Karpas-422 (cell line): Measurements from ENCODE around the gene TMEM201. TPM values are rescaled to one million over a fixed set of nuclear protein-coding genes. Genes with fewer than 3 reads are reported as not detected.

Source experiments
- DNase-seq: peaks from one replicate; pipeline ENCODE4 v3.0.0-alpha.2; 2015
- H2AFZ ChIP-seq: fragments of 200-600 bp; sonication (generic); 2 replicates; pipeline ENCODE4 v1.6.1; 2014; ENCODE audit warnings: antibody characterized with exemption, low read length, mixed read lengths
- H3K27ac ChIP-seq: fragments of 200-600 bp; sonication (generic); 2 replicates; pipeline ENCODE4 v1.5.1; 2014; ENCODE audit warnings: mild to moderate bottlenecking, low read length, moderate library complexity
- H3K27me3 ChIP-seq: fragments of 200-600 bp; sonication (generic); 2 replicates; pipeline ENCODE4 v1.6.1; 2014; ENCODE audit warnings: low read length, mixed read lengths
- H3K36me3 ChIP-seq: fragments of 200-600 bp; sonication (generic); 2 replicates; pipeline ENCODE4 v1.6.1; 2014; ENCODE audit warnings: low read length, mixed read lengths; ENCODE audit not compliant: insufficient read depth
- H3K4me1 ChIP-seq: fragments of 200-600 bp; sonication (generic); 2 replicates; pipeline ENCODE4 v1.6.1; 2014; ENCODE audit warnings: mild to moderate bottlenecking, low read length, mixed read lengths
- H3K4me2 ChIP-seq: fragments of 200-600 bp; sonication (generic); 2 replicates; pipeline ENCODE4 v1.6.1; 2014; ENCODE audit warnings: low read length, low read depth, mild to moderate bottlenecking; ENCODE audit not compliant: poor library complexity, severe bottlenecking
- H3K4me3 ChIP-seq: fragments of 200-600 bp; sonication (generic); 2 replicates; pipeline ENCODE4 v1.5.1; 2014; ENCODE audit warnings: mild to moderate bottlenecking, antibody characterized with exemption, low read length, mixed read lengths
- H3K79me2 ChIP-seq: fragments of 200-600 bp; sonication (generic); 2 replicates; pipeline ENCODE4 v1.6.1; 2014; ENCODE audit warnings: mild to moderate bottlenecking, low read length, mixed read lengths
- H3K9ac ChIP-seq: fragments of 200-600 bp; sonication (generic); 2 replicates; pipeline ENCODE4 v1.6.0; 2014; ENCODE audit warnings: low read length
- H3K9me2 ChIP-seq: fragments of 200-600 bp; sonication (generic), shearing (Covaris generic); replicated peaks from 2 replicates; pipeline ENCODE4 v1.6.0; 2014; ENCODE audit warnings: mild to moderate bottlenecking, low read length, moderate library complexity; ENCODE audit not compliant: insufficient read depth
- H3K9me3 ChIP-seq: fragments of 300-700, 200-600 bp; sonication (generic); 2 replicates; pipeline ENCODE4 v1.6.1; 2014; ENCODE audit warnings: low read length, mixed read lengths
- H4K20me1 ChIP-seq: fragments of 200-600 bp; sonication (generic); 2 replicates; pipeline ENCODE4 v1.6.1; 2014; ENCODE audit warnings: mild to moderate bottlenecking, antibody characterized with exemption, low read length, low read depth; ENCODE audit not compliant: insufficient read depth
- total RNA-seq: library from RNA; depleted of rRNA; stranded (reverse); fragments of >200 nt; shearing (Covaris generic); gene quantifications from 2 replicates; pipeline ENCODE4 v1.2.3, GENCODE V29; 2014; ENCODE audit warnings: low replicate concordance

Gene TMEM201
- total RNA-seq, 1 experiment from 2014 or later, result 9.3 TPM

DNA sequence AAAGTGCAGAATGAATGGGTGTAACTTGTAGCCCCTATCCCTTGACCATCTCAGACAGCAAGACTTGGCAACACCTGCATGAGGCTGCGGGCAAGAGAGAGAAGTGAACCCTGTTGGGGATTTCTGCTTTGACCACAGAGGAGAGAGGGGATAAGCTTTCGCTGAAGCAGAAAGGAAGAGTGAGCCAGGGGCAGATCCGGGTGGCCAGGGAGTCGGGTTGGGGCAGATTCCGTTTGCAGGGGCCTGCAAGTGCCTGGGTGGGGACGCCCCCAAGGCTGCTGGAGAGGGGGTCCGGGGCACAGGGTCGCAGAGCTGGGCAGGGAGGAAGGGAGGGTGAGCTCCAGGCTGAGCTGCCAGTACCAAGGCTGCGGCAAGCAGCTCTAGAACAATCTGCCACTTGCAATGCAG lies 37.5 kb downstream of the TMEM201 start:
- H3K27ac ChIP-seq, result no peak overlapping the region
- no peaks in the 10 kb centered on the region for H3K79me2 ChIP-seq
- no peak for DNase-seq
- peak overlapping the region; percentile 81 for H3K4me2 ChIP-seq
- H4K20me1 ChIP-seq, result no peaks in the 10 kb centered on the region
- H3K9ac ChIP-seq, result peak overlapping the region; percentile 69
- H2AFZ ChIP-seq, result no peak overlapping the region
- H3K27me3 ChIP-seq, result no peaks in the 10 kb centered on the region
- peaks cover 36% of the 10 kb centered on the region for H3K4me1 ChIP-seq
- no peaks in the 10 kb centered on the region for H3K9me3 ChIP-seq
- peak overlapping the region; percentile 71; the same call in 1 of the 2 replicates for H3K4me3 ChIP-seq
- no peaks in the 10 kb centered on the region for H3K9me2 ChIP-seq
- H3K36me3 ChIP-seq, result no peaks in the 10 kb centered on the region

DNA sequence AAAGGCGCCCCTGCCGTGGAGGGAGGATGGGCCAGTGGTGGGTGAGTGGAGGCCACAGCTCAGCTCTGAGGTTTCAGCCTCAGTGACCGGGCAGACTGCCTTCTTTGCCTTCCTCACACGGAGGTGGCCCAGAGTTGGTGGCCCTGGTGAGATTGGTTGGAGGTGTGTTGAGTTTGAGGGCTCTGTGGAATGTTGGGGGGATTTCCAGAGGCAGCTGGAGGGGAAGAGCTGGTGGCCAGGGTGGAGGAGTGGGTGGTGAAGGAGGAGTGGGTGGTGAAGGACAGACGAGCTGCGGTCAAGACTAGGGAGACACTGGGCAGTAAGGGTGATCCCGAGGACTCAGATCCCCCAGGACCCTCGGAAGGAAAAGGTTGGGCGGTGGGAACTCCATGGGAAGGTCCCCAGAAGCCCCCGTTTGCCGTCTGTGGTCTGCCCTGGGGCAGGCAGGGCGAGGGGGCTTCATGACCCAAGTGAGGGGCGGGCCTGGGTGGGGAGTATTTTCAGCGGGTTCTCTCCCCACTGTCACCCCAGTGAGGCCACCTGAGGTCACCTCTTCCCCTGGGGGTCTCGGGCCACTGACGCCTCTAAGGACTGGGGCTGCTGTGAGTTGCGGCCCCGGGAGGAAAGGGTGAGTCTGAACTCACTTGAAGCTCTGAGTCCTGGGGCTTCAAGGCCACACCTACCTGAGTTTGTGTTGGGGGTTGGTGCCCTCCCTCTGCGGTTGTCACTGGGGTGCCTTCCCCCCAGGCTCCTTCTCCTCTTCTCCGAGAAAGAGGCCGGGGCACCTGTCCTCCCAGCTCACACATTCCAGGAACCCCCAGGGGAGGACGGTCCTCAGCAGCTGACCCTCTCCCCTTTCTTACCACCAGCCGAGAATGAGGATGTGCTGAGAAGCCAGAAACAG lies 40.1 kb downstream of the TMEM201 start:
- H3K4me1 ChIP-seq, result peaks cover 36% of the 10 kb centered on the region
- no peak overlapping the region for H2AFZ ChIP-seq

DNA sequence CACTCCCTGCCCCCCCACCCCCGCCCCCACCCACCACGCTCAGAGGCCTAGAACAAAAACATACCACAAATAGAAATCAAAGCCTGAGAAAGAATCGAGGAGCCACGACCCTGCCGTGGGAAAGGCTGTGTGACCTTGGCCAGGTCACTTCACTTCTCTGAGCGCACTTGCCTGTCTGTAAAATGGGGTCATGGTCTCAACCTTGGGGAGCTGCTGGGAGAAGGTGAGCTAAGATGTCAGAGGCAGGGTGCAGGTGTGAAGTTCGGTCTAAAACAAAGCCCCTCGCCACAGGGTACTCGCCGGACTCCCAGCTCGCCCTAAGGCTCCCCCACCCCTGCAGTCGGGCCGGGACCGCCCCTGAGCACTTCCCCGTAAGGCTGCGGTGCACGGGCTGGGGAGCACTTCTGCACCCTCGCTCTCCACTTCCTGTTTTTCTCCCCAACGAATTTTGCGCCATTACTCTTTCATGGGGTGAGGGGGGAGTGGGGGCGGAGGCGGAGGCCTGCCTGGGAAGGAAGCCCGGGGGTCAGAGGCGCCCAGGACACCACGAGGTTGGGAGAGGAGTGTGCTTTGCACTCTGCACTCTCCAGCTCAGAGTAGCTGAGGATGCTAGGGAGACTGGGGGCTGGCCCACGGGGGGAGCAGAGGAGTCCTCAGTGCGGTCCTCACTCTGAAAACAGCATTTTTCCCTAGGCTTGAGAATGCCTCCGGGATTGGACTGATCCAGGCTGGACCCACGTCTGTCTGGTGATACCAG lies 40.9 kb downstream of the TMEM201 start:
- Histone ChIP-seq H4K20me1 (no peaks in the 10 kb centered on the region), H3K4me1 (peaks cover 36% of the 10 kb centered on the region), H3K4me2 (peak overlapping the region; percentile 42), H3K27me3 (no peaks in the 10 kb centered on the region), H3K9ac (peak overlapping the region; percentile 48), H3K9me2 (no peaks in the 10 kb centered on the region), H3K27ac (no peak overlapping the region), H3K4me3 (peak overlapping the region; percentile 28; the same call in 1 of the 2 replicates), H3K9me3 (no peaks in the 10 kb centered on the region), H3K36me3 (no peaks in the 10 kb centered on the region), H2AFZ (peak overlapping the region; percentile 98), H3K79me2 (no peaks in the 10 kb centered on the region)
- peak; percentile 80 for DNase-seq

More for the DNA sequence above, 40.1 kb downstream of the TMEM201 start:
- Histone ChIP-seq H3K9me3 (no peaks in the 10 kb centered on the region), H4K20me1 (no peaks in the 10 kb centered on the region), H3K36me3 (no peaks in the 10 kb centered on the region), H3K4me3 (no peak overlapping the region), H3K27ac (no peak overlapping the region), H3K4me2 (peak overlapping the region; percentile 11), H3K9me2 (no peaks in the 10 kb centered on the region), H3K9ac (no peak overlapping the region), H3K79me2 (no peaks in the 10 kb centered on the region), H3K27me3 (no peaks in the 10 kb centered on the region)
- DNase-seq, result no peak

DNA sequence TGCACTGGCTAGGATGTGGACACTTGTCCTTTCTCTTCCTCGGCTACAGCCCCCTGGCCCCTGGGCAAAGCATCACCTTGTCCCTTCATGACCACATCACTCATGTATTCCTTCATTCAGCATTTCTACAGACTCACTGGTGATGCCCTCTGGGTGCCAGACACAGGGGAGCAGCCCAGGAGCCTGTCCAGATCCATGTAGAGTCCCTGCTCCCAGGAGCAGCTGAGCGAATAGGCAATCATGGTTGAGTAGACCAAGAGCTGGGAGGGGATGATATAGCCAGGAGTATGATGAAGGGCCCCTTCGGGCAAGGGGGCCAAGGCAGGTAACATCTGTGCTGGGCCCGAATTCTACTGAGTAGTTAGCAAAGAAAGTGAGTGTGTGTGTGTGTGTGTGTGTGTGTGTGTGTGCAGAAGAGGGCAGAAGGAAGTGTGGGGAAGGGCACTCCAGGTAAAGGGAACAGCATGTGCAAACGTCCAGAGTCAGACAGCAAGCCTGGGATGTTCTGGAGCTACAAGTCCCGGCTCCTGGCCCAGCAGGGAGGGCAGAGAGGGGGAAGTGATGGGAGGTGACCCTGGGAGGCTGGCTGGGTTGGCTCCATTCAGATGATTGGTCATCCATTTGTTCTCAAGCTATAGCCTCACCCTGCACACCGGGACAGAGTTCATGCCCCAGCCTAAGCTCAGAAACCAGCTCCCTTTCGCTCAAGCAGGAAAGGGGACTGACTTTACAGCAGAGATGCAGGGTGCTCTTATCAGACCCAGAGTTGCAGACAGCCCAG lies 41.8 kb downstream of the TMEM201 start:
- Histone ChIP-seq H3K4me1 (peaks cover 36% of the 10 kb centered on the region), H2AFZ (peak overlapping the region; percentile 98; the same call in 1 of the 2 replicates), H3K79me2 (no peaks in the 10 kb centered on the region), H3K4me3 (no peak overlapping the region), H4K20me1 (no peaks in the 10 kb centered on the region), H3K4me2 (peak overlapping the region; percentile 42), H3K27ac (no peak overlapping the region), H3K27me3 (no peaks in the 10 kb centered on the region), H3K9ac (peak overlapping the region; percentile 48), H3K36me3 (no peaks in the 10 kb centered on the region), H3K9me2 (no peaks in the 10 kb centered on the region), H3K9me3 (no peaks in the 10 kb centered on the region)
- DNase-seq, result no peak

DNA sequence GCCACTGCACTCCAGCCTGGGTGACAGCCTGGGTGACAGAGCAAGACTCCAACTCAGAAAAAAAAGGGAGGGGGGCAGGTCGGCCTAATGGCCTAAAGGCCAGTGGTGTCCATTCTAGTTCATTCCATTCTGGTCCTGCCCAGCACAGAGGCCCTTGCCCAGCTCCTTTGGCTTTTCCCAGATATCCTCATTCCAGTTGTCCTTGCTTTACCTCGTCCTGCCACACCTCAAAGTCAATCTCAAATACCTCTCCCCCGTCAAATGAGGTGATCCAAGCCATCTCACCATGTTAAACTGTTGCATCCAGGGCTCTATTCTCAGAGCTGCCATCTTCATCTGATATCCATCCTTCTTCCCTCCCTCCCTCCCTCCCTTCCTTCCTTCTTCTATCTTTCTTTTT lies 42.9 kb downstream of the TMEM201 start:
- H3K36me3 ChIP-seq, result no peaks in the 10 kb centered on the region
- no peak overlapping the region for H3K27ac ChIP-seq
- no peak overlapping the region for H2AFZ ChIP-seq
- DNase-seq, result no peak
- no peak overlapping the region for H3K4me3 ChIP-seq
- H3K4me2 ChIP-seq, result no peak overlapping the region
- H3K27me3 ChIP-seq, result no peaks in the 10 kb centered on the region
- H3K4me1 ChIP-seq, result peaks cover 28% of the 10 kb centered on the region
- no peaks in the 10 kb centered on the region for H3K79me2 ChIP-seq
- no peak overlapping the region for H3K9ac ChIP-seq
- H3K9me3 ChIP-seq, result no peaks in the 10 kb centered on the region
- H4K20me1 ChIP-seq, result no peaks in the 10 kb centered on the region
- H3K9me2 ChIP-seq, result no peaks in the 10 kb centered on the region

DNA sequence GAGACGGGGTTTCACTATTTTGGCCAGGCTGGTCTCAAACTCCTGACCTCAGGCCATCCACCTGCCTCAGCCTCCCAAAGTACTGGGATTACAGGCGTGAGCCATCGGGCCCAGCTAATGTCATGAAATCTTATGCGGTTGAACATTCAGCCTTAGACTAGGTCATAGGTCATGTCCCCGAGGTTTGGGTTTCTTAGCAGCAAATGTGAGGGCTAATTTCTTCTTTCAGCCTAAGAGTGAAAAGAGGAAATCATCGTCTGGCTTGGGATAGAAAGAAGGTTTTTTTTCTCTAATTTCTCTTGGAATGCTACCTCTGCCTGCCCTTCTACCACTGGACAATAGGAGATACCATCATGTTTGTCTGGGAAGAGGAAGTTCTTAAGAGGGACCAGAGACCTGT lies 44.8 kb downstream of the TMEM201 start:
- H3K36me3 ChIP-seq, result no peaks in the 10 kb centered on the region
- DNase-seq, result no peak
- H3K4me3 ChIP-seq, result no peak overlapping the region
- no peaks in the 10 kb centered on the region for H3K79me2 ChIP-seq
- H3K9me2 ChIP-seq, result no peaks in the 10 kb centered on the region
- peaks cover 18% of the 10 kb centered on the region for H3K4me1 ChIP-seq
- H4K20me1 ChIP-seq, result no peaks in the 10 kb centered on the region
- no peaks in the 10 kb centered on the region for H3K9me3 ChIP-seq
- no peak overlapping the region for H2AFZ ChIP-seq
- H3K4me2 ChIP-seq, result no peak overlapping the region
- no peaks in the 10 kb centered on the region for H3K27me3 ChIP-seq
- H3K9ac ChIP-seq, result no peak overlapping the region
- H3K27ac ChIP-seq, result no peak overlapping the region

DNA sequence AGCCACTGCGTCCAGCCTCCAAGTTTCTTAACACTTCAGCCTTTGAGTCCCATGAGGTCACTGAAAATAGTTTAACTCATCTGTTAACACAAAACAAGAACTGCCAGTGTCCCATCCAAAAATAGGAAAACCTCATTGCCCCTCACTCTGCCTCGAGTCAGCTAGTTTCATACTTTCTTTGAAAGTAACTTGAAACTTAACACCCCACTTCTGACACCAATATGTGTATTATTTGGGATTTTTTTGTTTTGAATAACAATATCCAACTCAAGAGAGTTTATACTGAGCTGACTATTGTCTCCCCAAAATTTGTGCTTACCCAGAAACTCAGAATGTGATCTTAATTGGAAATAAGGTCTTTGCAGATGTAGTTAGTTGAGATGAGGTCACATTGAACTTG lies 45.9 kb downstream of the TMEM201 start:
- no peak for DNase-seq
- Histone ChIP-seq H3K27ac (no peak overlapping the region), H3K4me3 (no peak overlapping the region), H4K20me1 (no peaks in the 10 kb centered on the region), H3K9me3 (no peaks in the 10 kb centered on the region), H3K4me2 (no peak overlapping the region), H3K36me3 (no peaks in the 10 kb centered on the region), H3K79me2 (no peaks in the 10 kb centered on the region), H3K27me3 (no peaks in the 10 kb centered on the region), H2AFZ (no peak overlapping the region), H3K9me2 (no peaks in the 10 kb centered on the region), H3K4me1 (peaks cover 16% of the 10 kb centered on the region), H3K9ac (no peak overlapping the region)
